Chondrocyte (in vitro differentiated cells): Measurements from ENCODE around the gene LRRC3. TPM values are rescaled to one million over a fixed set of nuclear protein-coding genes. Genes with fewer than 3 reads are reported as not detected.

ENCODE experiments used
- DNase-seq: peaks from one replicate; pipeline ENCODE4 v3.0.0; 2021; ENCODE audit warnings: mixed read lengths, low spot score
- H3K27ac Mint-ChIP-seq: one replicate; pipeline ENCODE4 v1.8.0; 2021; ENCODE audit warnings: mild to moderate bottlenecking, moderate library complexity, mixed read lengths; ENCODE audit not compliant: unreplicated experiment
- H3K27me3 Mint-ChIP-seq: 2 replicates; pipeline ENCODE4 v1.8.0; 2021; ENCODE audit warnings: low read depth, mixed read lengths
- H3K36me3 Mint-ChIP-seq: 2 replicates; pipeline ENCODE4 v1.8.0; 2021; ENCODE audit warnings: low read depth, mixed read lengths
- H3K4me1 Mint-ChIP-seq: 2 replicates; pipeline ENCODE4 v1.8.0; 2021; ENCODE audit warnings: low read depth, mild to moderate bottlenecking, mixed read lengths
- H3K4me3 Mint-ChIP-seq: one replicate; pipeline ENCODE4 v1.8.0; 2021; ENCODE audit warnings: mild to moderate bottlenecking, moderate library complexity, mixed read lengths; ENCODE audit not compliant: unreplicated experiment
- H3K9me3 Mint-ChIP-seq: 2 replicates; pipeline ENCODE4 v1.8.0; 2021; ENCODE audit warnings: low read depth, mixed read lengths
- CTCF ChIP-seq: fragments of 200-600 bp; sonication (generic); IDR thresholded peaks from 2 replicates; pipeline ENCODE4 v1.5.0; 2021; ENCODE audit warnings: antibody characterized with exemption, mild to moderate bottlenecking, moderate library complexity
- total RNA-seq: library from RNA; stranded (reverse); gene quantifications from 3 replicates; pipeline ENCODE4 v1.2.1, GENCODE V29; 2021

The LRRC3 gene
- total RNA-seq, 1 donor from 2014 or later: 8.0 TPM

- DNase-seq: peak; percentile 60
- peaks cover 3% of the 10 kb centered on the region for H3K36me3 Mint-ChIP-seq
- H3K4me3 Mint-ChIP-seq: no peak overlapping the region
- peaks cover 16% of the 10 kb centered on the region for H3K9me3 Mint-ChIP-seq
- no peaks in the 10 kb centered on the region for H3K4me1 Mint-ChIP-seq
- no peak overlapping the region for H3K27ac Mint-ChIP-seq
- peaks cover 2% of the 10 kb centered on the region for H3K27me3 Mint-ChIP-seq
- no peak for TF ChIP-seq CTCF
Measured at GRCh38 chr21:44426663-44427191, 28.6 kb upstream of the LRRC3 start.

- H3K36me3 Mint-ChIP-seq: peaks cover 5% of the 10 kb centered on the region
- TF ChIP-seq CTCF: no peak
- H3K27me3 Mint-ChIP-seq: peaks cover 6% of the 10 kb centered on the region
- H3K9me3 Mint-ChIP-seq: peaks cover 18% of the 10 kb centered on the region
- no peak overlapping the region for H3K4me3 Mint-ChIP-seq
- H3K4me1 Mint-ChIP-seq: no peaks in the 10 kb centered on the region
- H3K27ac Mint-ChIP-seq: no peak overlapping the region
- peak; percentile 78 for DNase-seq
Measured at GRCh38 chr21:44427241-44428120, 27.8 kb upstream of the LRRC3 start.

DNA sequence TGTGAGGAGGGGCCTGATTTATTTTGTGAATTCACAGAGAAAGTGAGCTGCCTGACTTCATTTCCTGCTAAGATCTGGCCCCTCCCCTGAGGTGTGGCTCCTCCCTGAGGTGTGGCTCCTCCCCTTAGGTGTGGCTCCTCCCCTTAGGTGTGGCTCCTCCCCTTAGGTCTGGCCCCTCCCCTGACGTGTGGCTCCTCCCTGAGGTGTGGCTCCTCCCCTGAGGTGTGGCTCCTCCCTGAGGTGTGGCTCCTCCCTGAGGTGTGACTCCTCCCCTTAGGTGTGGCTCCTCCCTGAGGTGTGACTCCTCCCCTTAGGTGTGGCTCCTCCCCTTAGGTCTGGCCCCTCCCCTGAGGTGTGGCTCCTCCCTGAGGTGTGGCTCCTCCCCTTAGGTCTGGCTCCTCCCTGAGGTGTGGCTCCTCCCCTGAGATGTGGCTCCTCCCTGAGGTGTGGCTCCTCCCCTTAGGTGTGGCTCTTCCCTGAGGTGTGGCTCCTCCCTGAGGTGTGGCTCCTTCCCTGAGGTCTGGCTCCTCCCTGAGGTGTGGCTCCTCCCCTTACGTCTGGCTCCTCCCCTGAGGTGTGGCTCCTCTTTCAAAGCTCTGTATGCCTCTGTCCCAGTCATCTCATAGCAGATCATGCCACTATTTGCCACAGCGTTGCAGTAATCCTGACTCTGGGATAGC, 26.9 kb upstream of the LRRC3 start:
- H3K36me3 Mint-ChIP-seq: peaks cover 5% of the 10 kb centered on the region
- no peak overlapping the region for H3K4me3 Mint-ChIP-seq
- H3K27ac Mint-ChIP-seq: no peak overlapping the region
- no peaks in the 10 kb centered on the region for H3K4me1 Mint-ChIP-seq
- peaks cover 6% of the 10 kb centered on the region for H3K27me3 Mint-ChIP-seq
- DNase-seq: peak; percentile 28
- no peak for TF ChIP-seq CTCF
- H3K9me3 Mint-ChIP-seq: peaks cover 18% of the 10 kb centered on the region

DNA sequence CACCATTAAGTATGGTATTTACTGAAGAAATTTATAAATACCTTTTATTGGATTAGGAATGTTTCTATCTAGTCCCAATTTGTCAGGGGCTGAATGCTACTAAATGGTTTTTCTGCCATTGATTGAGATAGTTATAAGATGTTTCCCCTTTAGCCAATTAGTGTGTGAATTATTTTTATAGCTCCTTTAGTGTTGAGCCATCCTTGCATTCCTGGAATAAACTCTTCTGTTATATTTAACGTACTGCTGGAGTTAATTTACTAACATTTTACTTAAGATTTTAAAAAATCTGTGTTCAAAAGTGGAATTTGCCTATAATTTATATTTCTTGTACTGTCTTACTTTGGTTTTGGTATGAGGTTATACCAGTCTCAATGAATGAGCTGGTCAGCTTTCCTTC, 25.4 kb upstream of the LRRC3 start:
- Mint-ChIP-seq H3K9me3 (peaks cover 18% of the 10 kb centered on the region), H3K27ac (no peak overlapping the region), H3K27me3 (peaks cover 6% of the 10 kb centered on the region), H3K4me3 (no peak overlapping the region), H3K36me3 (peaks cover 5% of the 10 kb centered on the region), H3K4me1 (no peaks in the 10 kb centered on the region)
- no peak for DNase-seq
- no peak for TF ChIP-seq CTCF

GRCh38 chr21:44431300-44431699, 24.0 kb upstream of the LRRC3 start:
- Mint-ChIP-seq H3K4me3 (no peak overlapping the region), H3K27me3 (peaks cover 6% of the 10 kb centered on the region), H3K4me1 (no peaks in the 10 kb centered on the region), H3K36me3 (peaks cover 5% of the 10 kb centered on the region), H3K9me3 (peaks cover 18% of the 10 kb centered on the region), H3K27ac (no peak overlapping the region)
- peak; percentile 9 for DNase-seq
- TF ChIP-seq CTCF: no peak
